NCI-H1417 treated with DMSO at 0.1 percent for 48 hours (cell line): ENCODE data around the gene KIAA0513.

Experiments
- DNase-seq: peaks from one replicate; lab custom pipeline; 2025; lab: John Stamatoyannopoulos, UW

The KIAA0513 gene

DNA sequence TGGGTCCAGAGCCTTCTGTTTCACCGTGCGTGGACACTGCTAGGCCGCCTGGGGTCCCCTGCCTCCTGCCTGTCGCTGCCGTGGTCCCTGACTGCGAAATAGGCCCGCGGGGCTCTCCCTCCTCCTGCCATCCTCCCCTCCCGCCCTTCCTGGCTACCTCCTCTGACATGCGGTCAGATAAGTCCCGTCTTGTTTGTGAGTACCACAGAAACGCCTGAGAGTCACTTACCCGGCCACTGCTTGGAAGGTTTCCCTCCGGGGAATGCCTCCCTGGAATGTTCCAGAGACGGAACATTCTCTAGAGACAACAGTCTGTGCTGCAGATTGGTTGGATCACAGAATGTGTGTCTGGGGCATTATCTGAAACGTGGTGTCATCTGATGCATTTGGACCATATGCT, 61.9 kb downstream of the KIAA0513 start:
- no peak for DNase-seq

DNA sequence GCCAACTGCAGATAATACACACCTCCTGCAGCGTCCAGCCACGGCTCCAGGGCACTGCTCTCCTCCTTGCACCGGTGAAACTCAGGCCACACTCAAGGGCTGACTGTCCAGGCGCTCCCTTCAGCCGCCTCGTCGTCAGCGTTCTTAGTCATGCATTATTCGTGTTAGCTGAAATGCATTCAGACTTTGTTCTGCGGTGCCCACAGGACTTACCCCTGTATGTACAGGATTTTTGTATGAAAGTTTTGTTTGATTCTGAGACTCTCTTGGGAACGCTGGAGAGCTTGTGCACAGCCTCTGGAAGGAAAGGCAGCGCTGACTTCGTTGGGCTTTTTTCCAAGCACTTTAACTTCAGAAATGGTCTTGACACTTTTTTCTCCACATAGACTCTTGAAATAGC, 62.6 kb downstream of the KIAA0513 start:
- DNase-seq, result no peak

- no peak for DNase-seq
Observed at GRCh38 chr16:85090873-85091521, 63.4 kb downstream of the KIAA0513 start.

- no peak for DNase-seq
Observed at GRCh38 chr16:85091522-85091910, 63.9 kb downstream of the KIAA0513 start.

GRCh38 chr16:85092309-85092708, 64.7 kb downstream of the KIAA0513 start:
- no peak for DNase-seq

DNA sequence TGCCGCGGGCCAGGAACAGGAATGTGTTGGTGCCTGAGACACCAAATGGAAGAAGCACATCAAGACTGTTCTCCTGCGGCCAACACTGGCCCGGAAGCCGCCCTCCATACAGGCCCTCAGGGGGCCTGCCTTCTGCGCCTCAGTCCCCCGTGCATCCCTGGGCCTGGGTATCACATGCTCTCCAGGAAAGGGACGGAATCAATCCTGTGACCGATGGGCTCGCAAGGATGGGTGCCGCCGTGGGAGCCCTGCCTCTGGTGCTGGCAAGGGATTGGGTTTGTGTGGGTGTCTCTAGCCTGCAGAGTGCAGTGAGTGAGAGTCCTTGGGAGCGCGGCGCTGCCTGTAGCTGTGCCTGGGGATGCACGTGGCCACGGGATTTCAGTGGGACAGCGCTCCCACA, 65.3 kb downstream of the KIAA0513 start:
- DNase-seq, result no peak

GRCh38 chr16:85093705-85094104, 66.1 kb downstream of the KIAA0513 start:
- DNase-seq, result no peak

DNA sequence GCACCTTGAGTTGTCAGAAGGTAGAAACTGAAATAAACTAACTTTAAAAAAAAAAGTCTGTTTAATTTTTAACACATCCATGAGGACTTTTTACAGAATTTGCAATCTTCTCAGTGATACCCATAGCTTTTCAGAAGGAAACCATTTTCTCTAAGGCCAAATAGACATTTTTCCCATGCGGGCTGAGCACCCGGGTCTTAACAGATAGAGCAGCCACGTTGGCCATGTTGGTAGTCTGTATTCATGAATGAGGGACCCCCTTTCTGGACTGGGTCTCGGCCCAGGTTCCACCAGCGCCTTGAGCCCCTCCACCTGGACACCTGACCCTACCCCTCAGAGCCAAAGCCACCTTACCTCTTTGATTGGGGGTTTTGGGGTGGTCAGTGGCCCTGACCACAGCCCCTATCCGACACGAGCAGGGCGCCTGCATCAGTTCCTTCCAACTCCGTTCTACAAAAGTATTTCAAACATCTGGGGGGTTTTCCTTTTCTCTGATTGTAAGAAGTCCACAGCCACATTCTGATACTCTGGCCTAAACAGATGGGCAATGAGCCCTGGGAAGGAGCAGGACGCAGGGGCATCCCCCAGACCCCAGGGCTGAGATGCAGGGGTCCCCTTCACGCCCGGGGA, 66.7 kb downstream of the KIAA0513 start:
- DNase-seq, result no peak

DNA sequence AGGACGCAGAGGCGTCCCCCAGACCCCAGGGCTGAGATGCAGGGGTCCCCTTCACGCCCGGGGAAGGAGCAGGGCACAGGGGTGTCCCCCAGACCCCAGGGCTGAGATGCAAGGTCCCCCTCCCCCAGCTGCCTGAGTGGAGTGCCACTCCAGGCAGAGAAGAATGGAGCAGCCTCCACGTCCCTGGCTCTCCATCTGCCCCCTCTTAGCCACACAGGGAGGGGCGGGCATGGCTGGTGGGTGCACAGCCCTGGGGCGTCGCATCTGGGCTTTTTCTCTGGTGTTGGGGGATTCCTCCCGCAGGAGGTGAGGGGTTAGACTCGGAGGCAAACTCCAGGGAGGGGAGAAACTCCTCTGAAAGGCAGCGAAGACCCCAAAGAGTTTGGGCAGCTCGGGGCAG, 67.2 kb downstream of the KIAA0513 start:
- no peak for DNase-seq

- DNase-seq, result no peak
Observed at GRCh38 chr16:85096921-85097320, 69.3 kb downstream of the KIAA0513 start.

DNA sequence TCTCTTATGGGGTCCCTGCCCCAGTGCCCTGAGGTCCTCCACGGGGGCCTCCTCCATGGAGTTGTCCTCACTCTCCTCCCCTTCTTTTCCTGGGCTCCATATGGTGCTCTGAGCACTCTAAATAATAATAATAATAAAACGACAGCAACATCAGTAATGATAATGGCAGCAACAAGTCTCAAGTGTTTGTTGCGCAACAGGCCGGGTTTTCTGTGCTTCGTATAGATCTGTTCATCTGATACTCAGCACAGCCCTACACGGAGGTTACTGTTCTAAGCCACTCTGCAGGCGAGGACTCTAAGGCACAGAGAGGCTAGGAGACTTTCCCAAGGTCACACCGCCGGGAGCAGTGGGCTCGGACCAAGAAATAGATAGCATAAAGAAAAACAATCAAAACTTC, 71.0 kb downstream of the KIAA0513 start:
- DNase-seq, result no peak

DNA sequence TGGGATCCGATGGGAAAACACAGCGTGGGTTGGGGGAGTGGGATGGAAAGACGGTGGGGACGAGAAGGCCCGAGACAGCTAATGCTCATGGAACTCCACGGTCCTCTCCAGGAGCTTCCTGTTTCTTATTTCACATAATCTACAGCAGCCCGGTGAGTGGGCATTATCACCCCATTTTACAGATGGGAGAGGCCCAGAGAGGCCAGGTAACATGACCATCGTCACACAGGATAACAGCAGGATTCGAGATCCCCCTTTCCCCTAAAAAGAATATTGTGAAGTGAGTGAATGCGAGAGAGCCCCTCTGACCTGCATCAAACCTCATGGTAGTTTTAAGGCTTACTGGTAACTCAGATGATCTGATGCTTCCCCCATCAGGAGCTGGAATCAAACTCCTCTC, 72.7 kb downstream of the KIAA0513 start:
- no peak for DNase-seq

DNA sequence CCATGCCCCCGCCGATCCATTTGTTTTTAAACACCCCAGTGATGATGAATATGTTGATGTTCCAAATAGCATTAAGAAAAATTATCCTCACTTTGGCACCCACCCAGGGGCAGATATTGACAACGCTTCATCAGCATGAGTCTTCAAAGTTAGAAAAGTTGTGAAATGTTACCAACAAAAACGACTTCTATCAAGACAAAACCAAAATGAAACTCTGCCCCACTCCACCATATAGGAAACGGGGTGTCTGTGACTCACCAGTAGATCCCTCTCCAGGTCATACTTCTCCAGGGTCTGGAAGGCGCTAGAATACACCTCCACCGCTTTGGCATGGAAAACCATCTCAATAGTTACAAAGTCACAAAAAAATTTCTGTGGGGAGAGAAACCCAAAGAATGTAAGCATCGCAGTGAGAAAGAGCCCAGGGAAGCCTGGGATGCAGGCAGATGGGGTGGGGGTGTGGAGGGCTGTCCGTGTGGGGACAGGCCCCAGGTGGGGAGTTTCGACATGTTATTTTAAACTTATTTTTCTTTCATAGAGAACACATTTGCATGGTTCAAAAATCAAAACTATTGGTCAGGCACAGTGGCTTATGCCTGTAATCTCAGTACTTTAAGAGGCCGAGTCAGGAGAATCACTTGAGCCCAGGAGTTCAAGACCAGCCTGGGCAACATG, 74.5 kb downstream of the KIAA0513 start:
- DNase-seq, result no peak

DNA sequence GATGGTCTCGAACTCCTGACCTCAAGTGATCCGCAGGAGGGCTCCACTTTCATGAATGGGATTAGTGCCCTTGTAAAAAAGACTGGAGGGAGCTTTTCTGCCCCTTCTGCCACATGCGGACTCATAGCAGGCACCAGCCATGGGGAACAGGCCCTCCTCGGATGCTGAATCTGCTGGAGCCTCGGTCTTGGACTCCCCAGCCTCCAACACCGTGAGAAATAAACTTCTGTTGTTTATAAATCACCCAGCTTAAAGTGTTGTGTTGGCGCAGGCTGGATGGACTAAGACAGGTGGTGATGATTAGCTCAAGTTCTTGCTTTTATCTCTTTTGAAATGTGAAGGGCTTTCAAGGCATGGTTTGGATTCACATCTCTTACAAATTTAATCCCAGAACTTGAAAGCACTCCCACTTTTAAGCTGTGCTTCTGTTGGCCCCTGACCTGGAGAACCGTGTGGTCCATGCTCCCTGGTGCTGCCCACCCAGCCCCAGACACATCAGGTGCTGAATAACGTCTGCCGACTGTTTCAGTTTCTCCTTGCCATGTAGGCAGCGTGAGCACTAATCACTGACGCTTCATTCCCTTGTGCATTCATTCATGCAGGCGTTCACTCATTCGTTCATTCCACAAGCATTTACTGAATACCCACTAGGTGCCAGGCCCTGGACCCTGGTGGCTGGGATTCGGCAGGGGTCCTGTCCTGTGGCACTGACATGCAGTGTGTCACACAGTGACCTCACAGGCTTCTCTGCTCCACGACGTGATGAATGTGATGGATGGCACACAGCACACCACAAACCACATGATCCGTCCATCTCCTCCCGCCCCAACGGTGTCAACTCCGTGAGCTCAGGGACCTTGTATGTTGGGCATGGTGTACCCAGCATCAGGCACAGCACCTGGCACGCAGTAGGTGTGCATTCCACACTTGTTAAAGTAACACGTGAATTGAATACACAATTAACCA, 75.8 kb downstream of the KIAA0513 start:
- DNase-seq, result no peak

GRCh38 chr16:85104147-85104546, 76.6 kb downstream of the KIAA0513 start:
- DNase-seq, result no peak

GRCh38 chr16:85104821-85105391, 77.3 kb downstream of the KIAA0513 start:
- DNase-seq, result no peak

- DNase-seq, result no peak
Observed at GRCh38 chr16:85105475-85105874, 77.9 kb downstream of the KIAA0513 start.

DNA sequence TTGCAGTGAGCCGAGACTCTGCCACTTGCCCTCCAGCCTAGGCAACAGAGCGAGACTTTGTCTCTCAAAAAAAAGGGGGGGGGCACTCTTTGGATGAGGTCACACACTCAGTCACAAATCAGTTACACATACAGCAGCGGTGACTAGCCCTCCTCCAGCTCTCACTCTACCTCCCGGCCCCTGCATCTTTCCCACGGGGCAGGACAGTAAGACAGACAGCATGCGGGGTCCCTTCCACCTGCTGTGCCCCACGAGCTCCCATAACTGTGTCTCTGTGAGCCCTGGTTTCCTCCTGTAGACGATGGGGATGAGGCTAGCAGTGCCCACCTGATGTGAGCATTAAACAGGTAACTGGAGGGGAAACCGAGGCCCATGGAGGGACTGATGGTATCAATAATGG, 79.5 kb downstream of the KIAA0513 start:
- DNase-seq, result no peak

- DNase-seq, result no peak
Observed at GRCh38 chr16:85107532-85107931, 79.9 kb downstream of the KIAA0513 start.

DNA sequence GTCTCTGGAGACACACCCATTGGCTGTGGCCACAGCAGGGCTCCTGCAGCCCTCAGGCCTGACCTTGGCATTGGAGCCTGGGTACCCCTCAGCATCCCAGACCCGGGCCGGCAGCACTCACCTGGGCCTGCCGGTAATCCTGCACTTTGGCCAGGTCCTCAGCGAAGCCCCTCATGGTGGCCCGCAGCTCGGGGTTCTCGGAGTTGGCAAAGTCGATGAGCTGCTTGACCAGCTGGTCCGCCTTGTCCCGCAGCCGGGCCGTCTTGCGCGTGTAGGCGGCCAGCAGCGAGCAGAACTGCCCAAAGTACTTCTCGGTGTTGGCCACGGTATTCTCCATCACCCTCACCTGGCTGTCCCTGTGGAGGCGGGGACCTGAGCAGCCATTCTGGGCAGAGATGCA, 82.5 kb downstream of the KIAA0513 start:
- no peak for DNase-seq

- DNase-seq, result no peak
Observed at GRCh38 chr16:85111184-85111583, 83.6 kb downstream of the KIAA0513 start.

- no peak for DNase-seq
Observed at GRCh38 chr16:85112364-85112763, 84.8 kb downstream of the KIAA0513 start, which contains the start of gene CIBAR2. Gene CIBAR2 (minus strand): TSS chr16:85112472. CDS start chr16:85112352, 120 bp downstream.
